ENCODE data around the gene KLHL22. TPM values are rescaled to one million over a fixed set of nuclear protein-coding genes. Genes with fewer than 3 reads are reported as not detected.
A peak's percentile ranks its signal among the peaks of the same experiment; 100 is the strongest.
"Not testable (repeated sequence)": the region's sequence is repeated elsewhere in the genome, so short reads cannot be mapped to it uniquely, and the experiment has no call there.

KLHL22 gene
- total and polyA plus RNA-seq, 5 donors, result 17.9 to 25.8 (median 20.5) TPM

- intact Hi-C loops (cut with DNase I), result loop anchor here in 1 of 4 donors (10.0 kb wide), 1 partner anchor 54 kb away; no protein-coding TSS in a partner anchor
- DNase-seq, result no peak
- H3K9me3 ChIP-seq (ENCODE audit: control insufficient read depth, low read length), result no peaks in the 10 kb centered on the region
- no peaks in the 10 kb centered on the region for H3K27me3 ChIP-seq (ENCODE audit: control insufficient read depth, insufficient read depth)
- 76% methylated on average over 10 of the region's 10 CpGs for WGBS
- no peak for ATAC-seq
- H3K27ac ChIP-seq (ENCODE audit: low read length), result no peak overlapping the region
- H3K4me3 ChIP-seq (ENCODE audit: low read length), result no peak overlapping the region
- H3K4me1 ChIP-seq (ENCODE audit: control insufficient read depth, insufficient read depth, low read length), result peaks cover 24% of the 10 kb centered on the region
These were observed 15.4 kb upstream of the KLHL22 start for GRCh38 chr22:20510811-20511577.

DNA sequence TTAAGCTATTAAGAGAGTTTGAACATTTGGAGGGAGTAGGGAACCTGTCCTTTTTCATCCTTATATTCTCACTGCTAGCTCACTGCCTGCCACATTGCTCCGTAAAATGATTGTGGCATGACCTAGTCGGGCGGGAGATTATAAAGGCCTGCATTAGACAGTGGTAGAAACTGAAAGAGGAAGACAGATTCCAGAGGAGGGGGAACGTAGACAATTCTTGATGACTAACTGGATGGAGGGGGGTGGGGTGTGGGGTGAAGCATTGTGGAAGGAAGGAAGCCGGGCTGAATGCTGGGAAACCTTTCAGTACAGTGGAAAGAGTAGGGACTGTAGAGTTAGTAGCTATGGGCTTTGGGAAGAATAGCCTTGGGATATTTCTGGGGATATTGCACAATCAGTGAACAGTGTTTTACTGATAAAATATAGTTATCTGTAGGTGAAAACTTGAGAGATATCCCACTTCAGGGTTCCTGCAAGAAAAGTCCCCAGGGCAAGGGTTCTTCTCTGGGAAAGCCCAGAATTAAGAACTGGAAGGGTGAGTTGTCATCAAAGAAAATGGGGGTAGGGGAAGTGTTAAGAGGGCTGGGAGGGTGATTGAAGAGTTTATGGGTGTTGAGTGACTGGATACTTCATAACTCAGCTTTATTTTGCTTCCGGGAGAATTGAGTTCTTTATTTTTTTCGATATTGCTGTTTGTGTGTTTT lies 13.9 kb upstream of the KLHL22 start:
- 22% methylated on average over 7 of the region's 7 CpGs for WGBS
- Histone ChIP-seq H3K9me3 (ENCODE audit: control insufficient read depth, low read length) (no peaks in the 10 kb centered on the region), H3K4me1 (ENCODE audit: control insufficient read depth, insufficient read depth, low read length) (peaks cover 16% of the 10 kb centered on the region), H3K4me3 (ENCODE audit: low read length) (peak overlapping the region; percentile 26), H3K27me3 (ENCODE audit: control insufficient read depth, insufficient read depth) (no peaks in the 10 kb centered on the region), H3K27ac (ENCODE audit: low read length) (peak overlapping the region; percentile 95)
- intact Hi-C loops (cut with DNase I), result loop anchor here in 1 of 4 donors (10.0 kb wide), 1 partner anchor 55 kb away; no protein-coding TSS in a partner anchor
- DNase-seq (peak; percentile 71 to 81 (median 78)), ATAC-seq (peak; percentile 80 to 84)

GRCh38 chr22:20508815-20509271 lies 13.2 kb upstream of the KLHL22 start:
- no peaks in the 10 kb centered on the region for H3K9me3 ChIP-seq (ENCODE audit: control insufficient read depth, low read length)
- DNase-seq (no peak), ATAC-seq (no peak)
- WGBS, result 26% methylated on average over 10 of the region's 10 CpGs
- H3K4me1 ChIP-seq (ENCODE audit: control insufficient read depth, insufficient read depth, low read length), result peaks cover 16% of the 10 kb centered on the region
- H3K27me3 ChIP-seq (ENCODE audit: control insufficient read depth, insufficient read depth), result no peaks in the 10 kb centered on the region
- H3K4me3 ChIP-seq (ENCODE audit: low read length), result peak overlapping the region; percentile 21
- peak overlapping the region; percentile 95 for H3K27ac ChIP-seq (ENCODE audit: low read length)
- intact Hi-C loops (cut with DNase I), result no loop called here

DNA sequence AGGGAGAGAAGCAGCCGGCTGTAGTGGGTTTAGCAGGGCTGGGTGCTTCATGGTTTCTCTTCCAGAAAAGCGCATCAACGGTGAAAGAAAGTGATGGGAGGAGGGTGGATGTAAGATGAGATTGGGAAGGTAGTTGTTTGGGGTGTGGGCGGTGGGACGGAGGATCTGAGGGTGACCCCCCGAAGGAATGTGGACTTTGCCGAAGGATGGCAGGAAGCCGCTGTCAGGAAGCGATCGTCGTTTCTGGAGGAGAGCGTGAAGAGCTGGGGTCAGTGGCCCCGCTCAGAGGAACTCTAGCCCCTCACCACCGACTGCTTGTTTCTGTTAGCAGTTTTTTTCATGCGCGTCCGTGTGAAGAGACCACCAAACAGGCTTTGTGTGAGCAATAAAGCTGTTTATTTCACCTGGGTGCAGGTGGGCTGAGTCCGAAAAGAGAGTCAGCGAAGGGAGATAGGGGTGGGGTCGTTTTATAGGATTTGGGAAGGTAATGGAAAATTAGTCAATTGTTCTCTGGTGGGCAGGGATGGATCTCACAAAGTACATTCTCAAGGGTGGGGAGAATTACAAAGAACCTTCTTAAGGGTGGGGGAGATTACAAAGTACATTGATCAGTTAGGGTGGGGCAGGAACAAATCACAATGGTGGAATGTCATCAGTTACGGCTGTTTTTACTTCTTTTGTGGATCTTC lies 12.6 kb upstream of the KLHL22 start:
- Histone ChIP-seq H3K4me3 (ENCODE audit: low read length) (peak overlapping the region; percentile 91), H3K4me1 (ENCODE audit: control insufficient read depth, insufficient read depth, low read length) (peaks cover 16% of the 10 kb centered on the region), H3K27ac (ENCODE audit: low read length) (peak overlapping the region; percentile 99)
- WGBS, result 3% methylated on average over 21 of the region's 21 CpGs
- DNase-seq; H3K27me3 ChIP-seq (ENCODE audit: control insufficient read depth, insufficient read depth); intact Hi-C loops (cut with DNase I); H3K9me3 ChIP-seq (ENCODE audit: control insufficient read depth, low read length): not testable (repeated sequence)
- ATAC-seq, result peak; percentile 1 to 2

- no peaks in the 10 kb centered on the region for H3K27me3 ChIP-seq (ENCODE audit: control insufficient read depth, insufficient read depth)
- intact Hi-C loops (cut with DNase I), result no loop called here
- DNase-seq, result peak; percentile 92 to 96 (median 96)
- ATAC-seq, result peak; percentile 92 to 94
- H3K4me3 ChIP-seq (ENCODE audit: low read length), result peak within 1 kb of the TSS; percentile 91
- under 1% methylated on average over 58 of the region's 58 CpGs for WGBS
- H3K9me3 ChIP-seq (ENCODE audit: control insufficient read depth, low read length), result no peaks in the 10 kb centered on the region
- peak within 1 kb of the TSS; percentile 99 for H3K27ac ChIP-seq (ENCODE audit: low read length)
- H3K4me1 ChIP-seq (ENCODE audit: control insufficient read depth, insufficient read depth, low read length), result peaks cover 16% of the 10 kb centered on the region
These were observed 11.9 kb upstream of the KLHL22 start, which contains the start of gene MED15 for GRCh38 chr22:20507253-20508066. MED15 (plus strand) TSS chr22:20507610; CDS start chr22:20507679, 69 bp downstream.

GRCh38 chr22:20506543-20507252 lies 11.1 kb upstream of the KLHL22 start:
- peak overlapping the region; percentile 99 for H3K27ac ChIP-seq (ENCODE audit: low read length)
- DNase-seq, result no peak
- intact Hi-C loops (cut with DNase I), result no loop called here

GRCh38 chr22:20504293-20504922 lies 8.8 kb upstream of the KLHL22 start:
- H3K27me3 ChIP-seq (ENCODE audit: control insufficient read depth, insufficient read depth); H3K4me3 ChIP-seq (ENCODE audit: low read length); DNase-seq; H3K4me1 ChIP-seq (ENCODE audit: control insufficient read depth, insufficient read depth, low read length); H3K9me3 ChIP-seq (ENCODE audit: control insufficient read depth, low read length); ATAC-seq; intact Hi-C loops (cut with DNase I); H3K27ac ChIP-seq (ENCODE audit: low read length): not testable (repeated sequence)
- 78% methylated on average over 5 of the region's 5 CpGs for WGBS

More at GRCh38 chr22:20506543-20507252, 11.1 kb upstream of the KLHL22 start:
- Histone ChIP-seq H3K4me3 (ENCODE audit: low read length) (peak overlapping the region; percentile 91), H3K27me3 (ENCODE audit: control insufficient read depth, insufficient read depth) (no peaks in the 10 kb centered on the region), H3K4me1 (ENCODE audit: control insufficient read depth, insufficient read depth, low read length) (peaks cover 16% of the 10 kb centered on the region), H3K9me3 (ENCODE audit: control insufficient read depth, low read length) (no peaks in the 10 kb centered on the region)
- WGBS, result 65% methylated on average over 13 of the region's 13 CpGs
- no peak for ATAC-seq

DNA sequence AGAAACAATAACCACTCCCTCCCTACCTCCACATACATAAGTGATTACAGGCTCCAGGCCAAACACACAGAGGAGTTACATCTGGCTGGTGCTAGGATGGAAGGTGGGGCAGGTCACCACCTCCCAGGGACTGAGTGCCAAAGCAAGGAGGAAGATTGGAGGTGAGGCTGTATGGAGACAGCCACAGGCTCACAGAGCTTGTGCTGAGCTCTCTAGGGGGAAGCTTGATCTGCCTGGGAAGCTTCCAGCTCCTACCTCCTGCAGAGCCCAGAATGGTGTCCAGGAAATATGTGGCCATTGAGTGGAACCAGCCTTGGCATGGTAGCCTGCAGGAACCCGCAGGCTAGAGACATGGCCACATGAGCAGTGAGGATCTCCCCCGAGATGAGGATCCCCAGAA lies 8.2 kb upstream of the KLHL22 start:
- intact Hi-C loops (cut with DNase I), result no loop called here
- no peak for DNase-seq

GRCh38 chr22:20499769-20500168 lies 4.2 kb upstream of the KLHL22 start:
- no peak for DNase-seq
- H3K27ac ChIP-seq (ENCODE audit: low read length), result no peak overlapping the region
- intact Hi-C loops (cut with DNase I), result loop anchor here in 1 of 4 donors (10.0 kb wide), 1 partner anchor 65 kb away; the partner anchor contains the start of gene SCARF2
- no peak overlapping the region for H3K4me3 ChIP-seq (ENCODE audit: low read length)
- ATAC-seq, result no peak
- H3K9me3 ChIP-seq (ENCODE audit: control insufficient read depth, low read length), result no peaks in the 10 kb centered on the region
- H3K27me3 ChIP-seq (ENCODE audit: control insufficient read depth, insufficient read depth), result no peaks in the 10 kb centered on the region
- peaks cover 2% of the 10 kb centered on the region for H3K4me1 ChIP-seq (ENCODE audit: control insufficient read depth, insufficient read depth, low read length)
- 96% methylated on average over 7 of the region's 7 CpGs for WGBS

More for the DNA sequence above, 8.2 kb upstream of the KLHL22 start:
- Histone ChIP-seq H3K27me3 (ENCODE audit: control insufficient read depth, insufficient read depth) (no peaks in the 10 kb centered on the region), H3K9me3 (ENCODE audit: control insufficient read depth, low read length) (no peaks in the 10 kb centered on the region), H3K4me3 (ENCODE audit: low read length) (no peak overlapping the region), H3K27ac (ENCODE audit: low read length) (no peak overlapping the region), H3K4me1 (ENCODE audit: control insufficient read depth, insufficient read depth, low read length) (peaks cover 2% of the 10 kb centered on the region)
- ATAC-seq, result no peak
- 89% methylated on average over 2 of the region's 2 CpGs for WGBS

All from right cardiac atrium (tissue), 5 donors.